GM12865 (cell line): ENCODE data around the gene PCLO.
"Not testable (repeated sequence)": the region's sequence is repeated elsewhere in the genome, so short reads cannot be mapped to it uniquely, and the experiment has no call there.

Source experiments
- DNase-seq: peaks from one replicate; pipeline ENCODE4 v3.0.0; 2010; ENCODE audit warnings: low read depth
- H3K4me3 ChIP-seq: 2 replicates; pipeline ENCODE4 v1.5.1; 2011; ENCODE audit warnings: mild to moderate bottlenecking, low read depth, low read length, control low read depth
- TF ChIP-seq, protein P1 (sequence below): IDR thresholded peaks from 2 replicates; pipeline ENCODE4 v1.5.1; 2011; ENCODE audit warnings: low read length, control low read depth, low read depth, inconsistent platforms; ENCODE audit not compliant: insufficient read depth; ENCODE audit errors: missing control alignments

Gene PCLO

DNA sequence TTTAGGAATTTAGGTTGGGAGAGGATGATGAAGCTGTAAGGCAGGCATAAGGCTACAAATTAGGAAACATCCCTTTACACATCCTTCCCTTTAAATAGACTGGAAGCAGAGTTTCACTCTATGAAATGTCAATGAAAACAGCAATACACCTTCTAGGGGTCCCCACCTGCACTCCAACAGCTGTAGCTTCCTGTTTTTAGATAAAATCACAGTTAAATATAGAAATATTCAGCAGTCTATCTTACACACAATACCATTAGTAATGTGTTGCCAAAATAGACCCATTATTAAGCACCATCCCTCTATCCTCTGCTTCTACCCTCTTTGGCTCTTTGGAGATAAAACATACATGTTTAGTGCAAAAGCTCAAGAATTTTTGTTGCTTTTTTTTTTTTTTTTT, 237.4 kb downstream of the PCLO start:
- no peak for DNase-seq
- TF ChIP-seq, protein P1, sequence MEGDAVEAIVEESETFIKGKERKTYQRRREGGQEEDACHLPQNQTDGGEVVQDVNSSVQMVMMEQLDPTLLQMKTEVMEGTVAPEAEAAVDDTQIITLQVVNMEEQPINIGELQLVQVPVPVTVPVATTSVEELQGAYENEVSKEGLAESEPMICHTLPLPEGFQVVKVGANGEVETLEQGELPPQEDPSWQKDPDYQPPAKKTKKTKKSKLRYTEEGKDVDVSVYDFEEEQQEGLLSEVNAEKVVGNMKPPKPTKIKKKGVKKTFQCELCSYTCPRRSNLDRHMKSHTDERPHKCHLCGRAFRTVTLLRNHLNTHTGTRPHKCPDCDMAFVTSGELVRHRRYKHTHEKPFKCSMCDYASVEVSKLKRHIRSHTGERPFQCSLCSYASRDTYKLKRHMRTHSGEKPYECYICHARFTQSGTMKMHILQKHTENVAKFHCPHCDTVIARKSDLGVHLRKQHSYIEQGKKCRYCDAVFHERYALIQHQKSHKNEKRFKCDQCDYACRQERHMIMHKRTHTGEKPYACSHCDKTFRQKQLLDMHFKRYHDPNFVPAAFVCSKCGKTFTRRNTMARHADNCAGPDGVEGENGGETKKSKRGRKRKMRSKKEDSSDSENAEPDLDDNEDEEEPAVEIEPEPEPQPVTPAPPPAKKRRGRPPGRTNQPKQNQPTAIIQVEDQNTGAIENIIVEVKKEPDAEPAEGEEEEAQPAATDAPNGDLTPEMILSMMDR: no peak

DNA sequence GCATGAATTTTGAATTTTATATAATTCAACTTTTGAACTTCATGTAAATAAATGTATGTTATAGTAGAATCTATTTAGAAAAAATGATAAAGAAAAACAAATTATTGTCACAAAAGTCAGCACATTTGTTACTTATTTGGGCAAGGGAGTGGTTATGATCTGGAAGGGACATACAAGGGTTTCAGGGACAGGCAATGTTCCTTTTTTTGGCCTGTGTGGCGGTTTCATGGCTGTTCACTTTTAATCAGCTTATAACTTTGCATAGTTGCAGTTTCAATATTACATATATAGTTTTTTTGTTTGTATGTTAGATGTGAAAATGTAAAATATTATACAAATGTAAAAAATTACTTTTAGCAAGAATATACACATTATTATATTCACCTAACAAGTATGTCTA, 256.2 kb downstream of the PCLO start:
- no peak overlapping the region for H3K4me3 ChIP-seq
- peak; percentile 9 for DNase-seq
- TF ChIP-seq, protein P1: no peak

More for the DNA sequence above, 237.4 kb downstream of the PCLO start:
- no peak overlapping the region for H3K4me3 ChIP-seq

DNA sequence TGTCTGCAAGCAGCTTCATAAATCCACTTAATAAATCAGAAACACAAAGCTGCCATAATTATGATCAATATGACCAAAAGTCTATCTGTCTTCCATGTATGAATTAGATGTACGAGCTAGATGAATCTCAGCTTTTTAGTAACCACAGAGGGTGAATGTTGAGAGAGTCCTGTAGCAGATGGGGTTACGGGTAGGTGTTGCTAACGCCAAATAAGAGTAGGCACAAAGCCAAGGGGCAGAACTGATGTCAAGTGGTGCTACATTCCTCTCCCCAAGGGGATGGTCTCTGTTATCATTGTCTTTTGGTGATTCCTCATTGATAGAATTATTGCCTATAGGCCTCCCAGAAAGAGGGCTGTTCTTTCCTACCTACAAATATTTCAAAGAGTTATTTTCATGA, 257.8 kb downstream of the PCLO start:
- DNase-seq: no peak
- H3K4me3 ChIP-seq: no peak overlapping the region
- TF ChIP-seq, protein P1: no peak

DNA sequence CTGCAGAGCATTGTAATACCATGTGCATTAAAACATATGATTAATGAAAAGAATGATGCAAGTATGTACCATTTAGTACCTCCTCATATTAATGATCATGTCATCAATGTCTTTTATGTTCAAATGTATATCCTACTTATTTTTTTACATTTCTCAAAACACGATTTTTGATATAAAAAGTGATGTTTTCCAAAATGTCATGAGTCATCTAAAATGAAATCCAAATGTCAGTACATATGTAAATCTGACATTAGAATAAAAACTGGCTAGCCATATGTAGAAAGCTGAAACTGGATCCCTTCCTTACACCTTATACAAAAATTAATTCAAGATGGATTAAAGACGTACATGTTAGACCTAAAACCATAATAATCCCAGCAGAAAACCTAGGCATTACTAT, 261.6 kb downstream of the PCLO start:
- H3K4me3 ChIP-seq: not testable (repeated sequence)

DNA sequence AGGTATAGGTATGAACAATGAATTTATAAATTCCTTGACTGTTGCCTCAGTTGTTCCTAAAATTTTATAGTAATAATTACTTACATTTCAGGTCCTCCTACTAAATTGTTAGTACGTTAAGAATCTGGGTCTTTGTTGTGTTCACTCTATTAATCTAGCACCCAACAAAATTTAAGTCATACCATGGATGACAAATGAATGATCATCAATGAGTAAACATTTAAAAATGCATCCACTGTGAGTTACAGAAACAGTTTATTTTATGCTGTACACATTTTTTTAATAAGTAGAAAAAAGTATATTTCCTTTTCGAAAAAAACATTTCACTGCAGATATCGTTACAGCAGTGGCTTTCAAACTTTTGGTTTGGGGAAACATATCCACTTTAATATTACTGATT, 265.2 kb downstream of the PCLO start:
- H3K4me3 ChIP-seq: no peak overlapping the region
- no peak for DNase-seq
- TF ChIP-seq, protein P1: no peak

More for the DNA sequence above, 261.6 kb downstream of the PCLO start:
- DNase-seq: not testable (repeated sequence)

DNA sequence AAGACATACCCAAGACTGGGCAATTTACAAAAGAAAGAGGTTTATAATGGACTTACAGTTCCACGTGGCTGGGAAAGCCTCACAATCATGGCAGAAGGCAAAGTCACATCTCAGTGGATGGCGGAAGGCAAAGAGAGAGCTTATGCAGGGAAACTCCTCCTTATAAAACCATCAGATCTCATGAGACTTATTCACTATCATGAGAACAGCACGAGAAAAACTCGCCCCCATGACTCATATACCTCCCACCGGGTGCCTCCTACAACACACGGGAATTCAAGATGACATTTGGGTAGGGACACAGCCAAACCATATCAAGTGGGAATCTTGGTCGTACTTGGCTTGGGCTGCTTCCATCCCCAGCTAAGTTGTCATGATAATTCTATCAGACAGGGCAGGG, 268.3 kb downstream of the PCLO start:
- DNase-seq, H3K4me3 ChIP-seq: not testable (repeated sequence)

DNA sequence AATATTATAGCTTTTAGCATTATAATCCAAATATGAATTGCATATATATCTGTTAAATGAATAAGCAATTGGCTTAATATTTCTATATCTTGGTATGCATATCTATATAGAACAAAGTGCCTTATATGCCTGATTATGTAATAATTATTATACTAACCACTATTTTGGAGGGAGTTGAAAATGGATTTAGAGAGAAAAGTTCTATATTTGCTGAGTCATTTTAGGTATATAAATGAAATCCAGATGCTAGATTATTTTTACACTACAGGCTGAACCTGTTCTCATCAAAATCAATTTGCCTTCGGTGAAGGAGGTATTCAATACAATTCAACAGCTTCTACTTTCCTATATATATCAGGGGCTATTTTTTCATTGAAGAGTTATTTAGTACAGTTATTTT, 276.4 kb downstream of the PCLO start:
- no peak for DNase-seq
- H3K4me3 ChIP-seq: no peak overlapping the region
- TF ChIP-seq, protein P1: no peak

DNA sequence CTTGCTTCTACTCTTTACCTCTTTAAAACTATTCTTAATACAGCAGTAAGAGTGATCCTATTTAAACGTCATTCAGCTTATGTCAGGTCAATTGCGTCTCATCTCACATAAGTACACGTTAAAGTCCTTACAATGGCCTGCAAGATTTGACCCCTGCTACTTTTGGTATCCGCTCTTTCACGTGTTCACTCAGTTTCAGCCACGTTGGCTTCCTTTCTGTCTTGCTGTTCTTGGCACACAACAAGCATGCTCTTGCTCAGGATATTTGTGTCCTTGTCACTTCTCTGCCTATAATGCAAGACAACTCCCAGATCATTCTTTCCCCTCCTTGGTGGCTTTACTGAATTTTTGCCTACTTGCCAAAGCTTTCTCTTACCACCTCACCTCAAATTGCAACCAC, 296.8 kb downstream of the PCLO start:
- DNase-seq: peak; percentile 5
- TF ChIP-seq, protein P1: no peak
- no peak overlapping the region for H3K4me3 ChIP-seq
